Fibroblast of the aortic adventitia (primary cell): ENCODE results near the gene TNFSF15. TPM values are rescaled to one million over a fixed set of nuclear protein-coding genes. Genes with fewer than 3 reads are reported as not detected.
A peak's percentile ranks its signal among the peaks of the same experiment; 100 is the strongest.

Experiments
- DNase-seq: peaks from one replicate; pipeline ENCODE4 v3.0.0-alpha.2; 2010; ENCODE audit warnings: low read depth
- H3K4me3 ChIP-seq: 2 replicates; pipeline ENCODE4 v1.5.1; 2011; ENCODE audit warnings: low read depth, mild to moderate bottlenecking, control low read depth, low read length, moderate library complexity
- total RNA-seq: library from RNA; depleted of rRNA; stranded (reverse); fragments of >200 nt; gene quantifications from 2 replicates; pipeline ENCODE4 v1.2.3, GENCODE V29; 2012; ENCODE audit warnings: low replicate concordance
- TF ChIP-seq, protein P1 (sequence below): IDR thresholded peaks from 2 replicates; pipeline ENCODE4 v1.5.1; 2011; ENCODE audit warnings: mild to moderate bottlenecking, low read length, control low read depth, inconsistent platforms; ENCODE audit not compliant: insufficient read depth

The TNFSF15 gene
- total RNA-seq, 1 donor, result 2.4 TPM

DNA sequence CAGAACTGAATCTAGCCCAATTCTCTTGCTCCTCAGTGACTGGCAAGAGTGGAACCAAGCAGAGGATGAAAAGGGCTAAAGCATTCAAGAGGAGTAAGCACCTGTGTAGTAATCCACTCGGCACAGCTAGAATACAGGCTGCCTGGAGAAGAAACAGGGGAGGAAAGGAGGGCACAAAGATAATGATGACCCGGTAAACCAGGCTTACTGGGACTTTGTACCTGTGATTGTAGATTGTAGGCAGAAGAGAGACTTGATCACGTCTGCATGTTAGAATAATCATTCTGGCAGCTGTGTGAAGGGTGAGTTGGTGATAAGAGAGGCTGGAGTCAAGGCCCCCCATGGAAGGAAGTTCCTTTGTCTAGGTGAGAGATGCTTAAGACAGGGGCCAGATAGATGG lies 20.6 kb upstream of the TNFSF15 start:
- TF ChIP-seq, protein P1, sequence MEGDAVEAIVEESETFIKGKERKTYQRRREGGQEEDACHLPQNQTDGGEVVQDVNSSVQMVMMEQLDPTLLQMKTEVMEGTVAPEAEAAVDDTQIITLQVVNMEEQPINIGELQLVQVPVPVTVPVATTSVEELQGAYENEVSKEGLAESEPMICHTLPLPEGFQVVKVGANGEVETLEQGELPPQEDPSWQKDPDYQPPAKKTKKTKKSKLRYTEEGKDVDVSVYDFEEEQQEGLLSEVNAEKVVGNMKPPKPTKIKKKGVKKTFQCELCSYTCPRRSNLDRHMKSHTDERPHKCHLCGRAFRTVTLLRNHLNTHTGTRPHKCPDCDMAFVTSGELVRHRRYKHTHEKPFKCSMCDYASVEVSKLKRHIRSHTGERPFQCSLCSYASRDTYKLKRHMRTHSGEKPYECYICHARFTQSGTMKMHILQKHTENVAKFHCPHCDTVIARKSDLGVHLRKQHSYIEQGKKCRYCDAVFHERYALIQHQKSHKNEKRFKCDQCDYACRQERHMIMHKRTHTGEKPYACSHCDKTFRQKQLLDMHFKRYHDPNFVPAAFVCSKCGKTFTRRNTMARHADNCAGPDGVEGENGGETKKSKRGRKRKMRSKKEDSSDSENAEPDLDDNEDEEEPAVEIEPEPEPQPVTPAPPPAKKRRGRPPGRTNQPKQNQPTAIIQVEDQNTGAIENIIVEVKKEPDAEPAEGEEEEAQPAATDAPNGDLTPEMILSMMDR, result no peak
- DNase-seq, result no peak
- H3K4me3 ChIP-seq, result no peak overlapping the region

DNA sequence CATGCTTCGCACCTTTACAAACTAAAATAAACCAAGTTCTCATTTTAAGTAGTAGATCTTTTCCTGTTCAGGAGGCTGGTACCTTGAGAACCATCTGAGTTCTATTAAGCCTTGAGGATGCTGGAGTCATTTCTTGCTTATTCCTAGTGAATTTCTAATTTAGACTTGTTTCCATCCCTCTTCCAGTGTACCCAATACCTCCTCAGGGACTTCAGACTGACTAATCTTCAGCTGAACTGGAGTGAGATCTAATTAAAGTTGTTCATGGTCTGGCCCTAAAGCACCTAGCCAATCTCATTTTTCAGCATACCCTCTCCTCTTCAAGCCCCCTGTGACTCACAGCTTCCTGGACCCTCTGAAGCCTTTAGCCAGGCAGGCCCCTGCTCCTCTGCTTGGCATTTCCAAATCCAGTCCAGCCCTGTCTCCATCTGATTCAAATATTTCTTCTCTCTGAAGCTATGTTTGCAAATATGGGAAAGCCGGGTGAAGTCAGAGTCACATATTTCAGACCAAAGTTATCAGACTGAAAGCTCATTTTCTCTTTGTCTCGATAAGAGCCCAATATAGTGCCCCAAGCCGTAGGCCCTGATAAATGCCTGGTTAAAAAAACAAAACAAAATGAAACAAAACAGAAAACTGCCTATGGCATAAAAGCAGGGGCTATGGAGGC lies 19.4 kb upstream of the TNFSF15 start:
- peak; percentile 9 for DNase-seq
- TF ChIP-seq, protein P1, result no peak
- H3K4me3 ChIP-seq, result no peak overlapping the region

DNA sequence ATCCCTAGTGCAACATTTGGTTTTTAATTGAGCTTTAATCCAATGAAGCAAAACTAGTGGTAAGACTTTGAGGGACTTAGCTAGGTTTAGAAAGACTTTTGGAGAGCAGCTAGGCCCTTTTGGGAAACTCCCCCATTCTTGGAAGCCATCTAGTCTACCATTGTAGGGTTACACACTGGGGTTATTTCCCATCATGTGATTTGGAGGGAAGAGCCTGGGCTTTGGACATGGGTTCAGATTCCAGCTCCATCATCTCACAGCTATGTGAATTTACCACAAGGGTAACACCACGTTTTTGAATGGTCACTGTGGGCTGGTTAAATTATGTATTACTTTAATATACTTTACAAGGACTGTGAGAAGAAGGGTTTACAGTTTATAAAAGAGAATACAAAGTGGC lies 18.3 kb upstream of the TNFSF15 start:
- TF ChIP-seq, protein P1, result no peak
- peak; percentile 81 for DNase-seq
- H3K4me3 ChIP-seq, result no peak overlapping the region

DNA sequence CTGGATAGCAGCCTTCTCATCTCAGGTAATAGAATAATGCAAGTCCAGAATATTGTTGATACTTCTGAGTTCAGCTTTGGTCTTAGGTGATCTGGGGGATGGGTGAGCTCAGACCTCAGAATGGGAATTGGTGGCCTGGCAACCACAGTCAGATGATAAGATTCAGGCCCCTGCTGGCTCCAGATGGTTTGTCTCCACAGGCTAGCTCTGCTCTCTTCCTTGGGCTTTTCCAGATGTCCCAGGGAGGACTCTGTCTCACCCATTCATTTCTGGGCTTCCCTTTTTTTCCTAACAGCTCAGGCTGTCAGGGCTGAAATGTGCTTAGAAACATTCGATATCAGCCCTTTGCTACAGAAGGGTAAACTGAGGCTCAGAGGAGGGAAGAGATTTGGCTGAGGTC lies 17.6 kb upstream of the TNFSF15 start:
- TF ChIP-seq, protein P1, result no peak
- peak; percentile 17 for DNase-seq
- H3K4me3 ChIP-seq, result no peak overlapping the region

DNA sequence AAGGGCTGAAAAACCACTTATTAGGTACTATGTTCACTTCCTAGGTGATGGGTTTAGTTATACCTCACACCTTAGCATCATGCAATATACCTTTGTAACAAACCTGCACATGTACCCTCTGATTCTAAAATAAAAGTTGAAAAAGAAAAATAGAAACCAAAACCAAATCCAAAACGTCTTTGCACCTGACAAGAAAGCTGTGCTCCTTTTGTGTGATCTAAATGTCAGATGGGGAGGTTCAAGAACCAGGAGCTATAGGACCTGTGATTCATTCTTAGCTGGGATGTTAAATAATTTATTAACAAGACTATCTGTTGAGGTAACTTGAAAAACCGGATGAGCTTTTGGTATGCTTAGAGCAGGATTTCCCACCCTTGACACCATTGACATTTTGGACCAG lies 16.9 kb upstream of the TNFSF15 start:
- no peak for DNase-seq
- H3K4me3 ChIP-seq, result no peak overlapping the region
- TF ChIP-seq, protein P1, result no peak

DNA sequence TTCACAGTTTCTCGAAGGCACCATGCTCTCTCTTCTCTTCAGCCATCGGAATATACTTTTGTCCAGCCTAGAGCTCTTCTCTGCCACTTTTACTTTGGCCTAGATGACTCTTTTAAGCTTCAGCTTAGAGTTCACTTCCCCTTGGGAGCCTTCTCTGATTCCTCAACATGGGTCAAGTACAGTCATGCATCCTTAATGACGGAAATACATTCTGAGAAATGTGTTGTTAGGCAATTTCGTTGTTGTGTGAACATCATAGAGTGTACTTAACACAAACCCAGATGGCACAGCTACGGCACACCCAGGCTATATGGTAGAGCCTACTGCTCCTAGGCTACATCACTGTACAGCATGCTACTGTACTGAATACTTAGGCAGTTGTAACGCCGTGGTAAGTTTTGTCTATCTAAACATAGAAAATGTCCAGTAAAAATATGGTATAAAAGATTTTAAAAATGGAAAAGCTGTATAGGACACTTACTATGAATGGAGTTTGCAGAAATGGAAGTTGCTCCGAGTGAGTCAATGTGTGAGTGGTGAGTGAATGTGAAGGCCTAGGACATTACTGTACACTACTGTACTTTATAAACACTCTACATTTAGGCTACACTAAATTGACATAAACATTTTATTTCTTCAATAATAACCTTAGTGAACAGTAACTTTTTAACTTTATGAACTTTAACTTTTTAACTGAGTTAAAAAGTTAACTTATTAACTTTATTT lies 15.1 kb upstream of the TNFSF15 start:
- H3K4me3 ChIP-seq, result no peak overlapping the region
- TF ChIP-seq, protein P1, result no peak
- DNase-seq, result no peak
